ENCODE measurements around the gene SLC4A4. TPM values are rescaled to one million over a fixed set of nuclear protein-coding genes. Genes with fewer than 3 reads are reported as not detected.

The SLC4A4 gene
- total and polyA plus RNA-seq, 9 donors: 0.23 to 8.3 (median 1.4) TPM

- Histone ChIP-seq H3K27me3 (no peaks in the 10 kb centered on the region), H3K9me3 (no peaks in the 10 kb centered on the region), H3K4me1 (ENCODE audit: insufficient read depth) (no peaks in the 10 kb centered on the region), H3K4me3 (no peak overlapping the region), H3K36me3 (no peaks in the 10 kb centered on the region), H3K27ac (no peak overlapping the region)
- no peak for TF ChIP-seq EP300 (IDR thresholded peaks at IDR 0.05)
- TF ChIP-seq CTCF (IDR thresholded peaks at IDR 0.05): no peak
- no peak for DNase-seq
- intact Hi-C loops (cut with DNase I): no loop called here
- WGBS, 3 donors: 39 to 45% (median 42%) methylated on average over 3 of the region's 3 CpGs
These were observed 16.4 kb upstream of the SLC4A4 start for GRCh38 chr4:71322425-71322824.

GRCh38 chr4:71333368-71333767 lies 5.5 kb upstream of the SLC4A4 start:
- Histone ChIP-seq H3K4me1 (ENCODE audit: insufficient read depth) (no peaks in the 10 kb centered on the region), H3K9me3 (no peaks in the 10 kb centered on the region), H3K36me3 (no peaks in the 10 kb centered on the region), H3K27me3 (no peaks in the 10 kb centered on the region), H3K4me3 (no peak overlapping the region), H3K27ac (no peak overlapping the region)
- TF ChIP-seq CTCF (IDR thresholded peaks at IDR 0.05): no peak
- TF ChIP-seq EP300 (IDR thresholded peaks at IDR 0.05): no peak
- TF ChIP-seq POLR2A (IDR thresholded peaks at IDR 0.05): no peak
- DNase-seq: no peak
- 91 to 93% (median 93%) methylated on average over 3 of the region's 3 CpGs for WGBS, 3 donors
- intact Hi-C loops (cut with DNase I): no loop called here

- intact Hi-C loops (cut with DNase I): no loop called here
- H3K9me3 ChIP-seq: no peaks in the 10 kb centered on the region
- no peaks in the 10 kb centered on the region for H3K27me3 ChIP-seq
- H3K4me1 ChIP-seq (ENCODE audit: insufficient read depth): no peaks in the 10 kb centered on the region
- no peak for DNase-seq
- no peak overlapping the region for H3K4me3 ChIP-seq
- no peak for TF ChIP-seq EP300 (IDR thresholded peaks at IDR 0.05)
- no peak overlapping the region for H3K27ac ChIP-seq
- no peaks in the 10 kb centered on the region for H3K36me3 ChIP-seq
These were observed 4.9 kb upstream of the SLC4A4 start for GRCh38 chr4:71333960-71334359.

GRCh38 chr4:71334465-71334882 lies 4.3 kb upstream of the SLC4A4 start:
- WGBS, 3 donors: 71 to 80% (median 77%) methylated on average over 3 of the region's 3 CpGs
- intact Hi-C loops (cut with DNase I): no loop called here

More at GRCh38 chr4:71334465-71334882, 4.3 kb upstream of the SLC4A4 start:
- H3K4me3 ChIP-seq: no peak overlapping the region
- H3K27ac ChIP-seq: no peak overlapping the region
- DNase-seq: no peak
- TF ChIP-seq CTCF (IDR thresholded peaks at IDR 0.05): no peak
- TF ChIP-seq POLR2A (IDR thresholded peaks at IDR 0.05): no peak
- no peak for TF ChIP-seq EP300 (IDR thresholded peaks at IDR 0.05)
- H3K4me1 ChIP-seq (ENCODE audit: insufficient read depth): no peaks in the 10 kb centered on the region
- no peaks in the 10 kb centered on the region for H3K36me3 ChIP-seq
- no peaks in the 10 kb centered on the region for H3K9me3 ChIP-seq
- H3K27me3 ChIP-seq: no peaks in the 10 kb centered on the region
